Neutrophil (primary cell): Measurements from ENCODE around the gene NHS.

Experiments
- H3K27ac ChIP-seq: fragments of 200-600 bp; sonication (generic); 2 replicates; pipeline ENCODE4 v1.5.1; 2016; ENCODE audit warnings: mild to moderate bottlenecking, moderate library complexity
- H3K27me3 ChIP-seq: fragments of 200-600 bp; sonication (generic); 2 replicates; pipeline ENCODE4 v1.6.0; 2016; ENCODE audit warnings: mild to moderate bottlenecking
- H3K36me3 ChIP-seq: fragments of 200-600 bp; sonication (generic); 2 replicates; pipeline ENCODE4 v1.5.1; 2017
- H3K4me1 ChIP-seq, 2 experiments: fragments of 200-600 bp in 1 of 2; sonication (generic) in 1 of 2; 1 replicate in 1 of 2; 2 replicates in 1 of 2; pipeline versions ENCODE4 v1.5.1 to v1.6.1; 2013 to 2016; ENCODE audit warnings: low read depth in 1 of 2, low read length in 1 of 2, mild to moderate bottlenecking in 1 of 2, moderate library complexity in 1 of 2; ENCODE audit not compliant: control insufficient read depth in 1 of 2, insufficient read depth in 1 of 2
- H3K4me3 ChIP-seq, 2 experiments: fragments of 200-600 bp in 1 of 2; sonication (generic) in 1 of 2; 1 replicate in 1 of 2; 2 replicates in 1 of 2; pipeline ENCODE4 v1.5.1; 2013 to 2016; ENCODE audit warnings: low read depth in 1 of 2, low read length in 1 of 2, mild to moderate bottlenecking in 1 of 2, moderate library complexity in 1 of 2
- H3K9me3 ChIP-seq: fragments of 200-600 bp; sonication (generic); 2 replicates; pipeline ENCODE4 v1.5.1; 2016
- TF ChIP-seq, protein P1 (sequence below): fragments of 200-600 bp; sonication (generic); IDR thresholded peaks from 2 replicates; pipeline ENCODE4 v1.5.1; 2016; ENCODE audit warnings: antibody characterized with exemption

NHS gene

DNA sequence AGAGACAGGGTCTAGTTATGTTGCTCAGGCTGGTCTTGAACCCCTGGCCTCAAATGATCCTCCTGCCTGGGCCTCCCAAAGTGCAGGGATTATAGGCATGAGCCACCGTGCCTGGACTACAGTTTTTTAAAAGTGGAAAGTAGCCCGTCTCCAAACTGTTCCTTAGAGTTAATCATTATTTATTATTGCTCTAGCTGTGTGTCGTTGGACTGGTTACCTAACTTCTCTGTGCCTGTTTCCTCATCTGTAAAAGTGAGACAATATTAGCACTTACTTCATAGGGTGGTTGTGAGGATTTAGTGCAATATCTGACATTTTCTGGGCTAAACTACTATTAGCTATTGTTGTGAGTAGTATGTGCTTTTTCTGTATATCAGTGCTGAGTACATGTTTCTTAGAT lies 210.0 kb downstream of the NHS start:
- no peaks in the 10 kb centered on the region for H3K4me1 ChIP-seq
- H3K4me3 ChIP-seq = no peak overlapping the region
- H3K36me3 ChIP-seq = no peaks in the 10 kb centered on the region
- TF ChIP-seq, protein P1, sequence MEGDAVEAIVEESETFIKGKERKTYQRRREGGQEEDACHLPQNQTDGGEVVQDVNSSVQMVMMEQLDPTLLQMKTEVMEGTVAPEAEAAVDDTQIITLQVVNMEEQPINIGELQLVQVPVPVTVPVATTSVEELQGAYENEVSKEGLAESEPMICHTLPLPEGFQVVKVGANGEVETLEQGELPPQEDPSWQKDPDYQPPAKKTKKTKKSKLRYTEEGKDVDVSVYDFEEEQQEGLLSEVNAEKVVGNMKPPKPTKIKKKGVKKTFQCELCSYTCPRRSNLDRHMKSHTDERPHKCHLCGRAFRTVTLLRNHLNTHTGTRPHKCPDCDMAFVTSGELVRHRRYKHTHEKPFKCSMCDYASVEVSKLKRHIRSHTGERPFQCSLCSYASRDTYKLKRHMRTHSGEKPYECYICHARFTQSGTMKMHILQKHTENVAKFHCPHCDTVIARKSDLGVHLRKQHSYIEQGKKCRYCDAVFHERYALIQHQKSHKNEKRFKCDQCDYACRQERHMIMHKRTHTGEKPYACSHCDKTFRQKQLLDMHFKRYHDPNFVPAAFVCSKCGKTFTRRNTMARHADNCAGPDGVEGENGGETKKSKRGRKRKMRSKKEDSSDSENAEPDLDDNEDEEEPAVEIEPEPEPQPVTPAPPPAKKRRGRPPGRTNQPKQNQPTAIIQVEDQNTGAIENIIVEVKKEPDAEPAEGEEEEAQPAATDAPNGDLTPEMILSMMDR = no peak
- no peak overlapping the region for H3K27ac ChIP-seq
- H3K27me3 ChIP-seq = no peaks in the 10 kb centered on the region
- no peaks in the 10 kb centered on the region for H3K9me3 ChIP-seq

DNA sequence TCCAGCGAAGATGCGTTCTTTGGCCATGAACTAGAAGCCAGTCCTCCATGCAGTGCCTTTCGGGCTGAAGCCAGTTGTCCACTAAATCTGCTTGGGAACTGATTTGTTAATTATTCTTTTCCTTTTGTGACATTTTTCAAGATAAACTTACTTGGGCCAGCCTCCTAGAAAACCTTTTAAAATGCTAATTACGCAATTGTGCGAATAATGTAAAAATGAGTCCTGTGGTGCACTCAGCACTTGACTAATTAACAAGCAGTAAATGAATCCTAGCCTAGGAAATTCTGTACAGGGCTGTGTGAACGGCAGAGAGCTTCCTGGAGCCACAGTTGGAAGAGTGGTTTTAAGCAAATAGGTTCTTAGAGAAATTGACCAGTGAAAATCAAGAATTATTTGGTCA lies 212.4 kb downstream of the NHS start:
- H3K9me3 ChIP-seq = no peaks in the 10 kb centered on the region
- TF ChIP-seq, protein P1 = no peak
- no peaks in the 10 kb centered on the region for H3K27me3 ChIP-seq
- H3K36me3 ChIP-seq = no peaks in the 10 kb centered on the region
- H3K4me1 ChIP-seq = no peaks in the 10 kb centered on the region
- no peak overlapping the region for H3K4me3 ChIP-seq
- H3K27ac ChIP-seq = no peak overlapping the region

DNA sequence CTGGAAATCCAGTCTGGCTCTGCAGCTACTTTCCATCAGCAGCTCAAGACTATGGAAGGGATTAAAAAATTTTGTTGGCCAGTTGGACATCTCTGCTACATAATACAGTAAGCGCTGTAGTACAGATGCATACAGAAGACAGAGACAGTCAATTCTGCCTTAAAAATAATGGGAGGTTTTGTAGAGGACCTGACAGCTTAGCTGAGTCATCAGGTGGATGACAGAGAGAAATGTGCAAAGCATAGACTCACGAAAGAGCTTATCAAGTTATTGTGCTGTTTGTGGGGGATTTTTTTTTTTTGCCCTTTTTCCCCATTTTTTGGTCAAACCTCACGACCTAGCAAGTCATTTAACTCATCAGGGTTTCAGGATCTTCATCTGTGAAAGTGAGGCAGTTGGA lies 213.3 kb downstream of the NHS start:
- no peak overlapping the region for H3K27ac ChIP-seq
- no peaks in the 10 kb centered on the region for H3K27me3 ChIP-seq
- no peaks in the 10 kb centered on the region for H3K36me3 ChIP-seq
- H3K9me3 ChIP-seq = no peaks in the 10 kb centered on the region
- no peaks in the 10 kb centered on the region for H3K4me1 ChIP-seq
- H3K4me3 ChIP-seq = no peak overlapping the region
- TF ChIP-seq, protein P1 = no peak

DNA sequence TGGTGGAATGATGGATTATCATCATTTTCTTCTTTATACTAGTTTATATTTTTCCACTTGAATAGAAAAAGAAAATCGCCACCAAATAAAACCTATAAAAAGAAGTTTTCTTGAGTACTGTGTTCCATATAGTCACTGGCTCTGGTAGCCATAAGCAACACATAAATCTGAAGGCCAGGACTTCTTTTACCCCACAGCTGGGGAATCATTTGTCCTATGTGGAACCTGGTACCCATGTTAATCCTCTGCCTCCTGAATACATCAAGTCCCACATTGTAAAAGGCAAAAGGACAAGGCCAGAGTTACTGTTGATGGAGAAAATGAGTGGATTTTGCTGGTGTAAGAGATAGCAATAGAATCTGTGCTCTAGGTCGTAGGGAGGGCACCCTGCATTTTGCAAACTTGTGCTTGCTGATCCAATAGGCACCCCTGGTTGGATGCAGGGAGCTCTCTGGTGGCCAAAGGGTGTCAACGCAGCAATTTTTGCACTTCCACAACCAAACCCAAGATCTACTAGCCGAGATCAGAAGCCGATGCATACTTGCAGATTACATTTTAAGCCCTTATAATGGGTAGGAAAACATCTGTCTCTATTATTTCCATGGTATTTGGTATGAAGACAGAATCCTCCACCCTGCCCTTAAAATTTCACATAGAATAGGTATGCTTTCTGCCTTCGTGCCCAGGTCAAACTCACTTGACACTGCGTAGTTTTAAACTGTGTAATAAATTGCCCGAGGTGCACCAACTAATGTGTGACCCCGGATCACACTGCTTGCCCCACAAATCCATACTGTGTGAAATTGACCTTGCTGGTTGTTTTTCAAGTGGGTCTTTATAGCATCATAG lies 216.1 kb downstream of the NHS start:
- Histone ChIP-seq H3K4me3 (no peak overlapping the region), H3K27me3 (no peaks in the 10 kb centered on the region), H3K27ac (no peak overlapping the region), H3K36me3 (no peaks in the 10 kb centered on the region), H3K4me1 (no peaks in the 10 kb centered on the region), H3K9me3 (no peaks in the 10 kb centered on the region)
- TF ChIP-seq, protein P1 = peak; percentile 72

DNA sequence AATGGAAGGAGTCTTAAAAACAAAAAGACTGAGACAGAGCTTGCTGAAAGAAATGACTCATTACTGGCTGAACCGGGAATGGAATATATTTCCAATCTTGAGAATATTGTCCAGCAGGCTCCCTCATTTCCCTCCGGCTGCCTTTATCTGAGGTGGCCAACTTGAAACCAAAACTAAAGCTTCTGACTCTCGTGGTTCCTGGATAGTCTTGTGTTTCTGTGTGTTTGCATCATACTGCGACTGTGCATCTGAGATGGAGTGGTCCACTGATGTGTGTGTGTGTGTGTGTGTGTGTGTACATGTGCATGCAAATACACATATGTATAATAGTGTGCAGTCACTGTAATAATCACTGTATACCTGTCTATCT lies 216.7 kb downstream of the NHS start:
- Histone ChIP-seq H3K9me3 (no peaks in the 10 kb centered on the region), H3K4me1 (no peaks in the 10 kb centered on the region), H3K27ac (no peak overlapping the region), H3K36me3 (no peaks in the 10 kb centered on the region), H3K27me3 (no peaks in the 10 kb centered on the region), H3K4me3 (no peak overlapping the region)
- TF ChIP-seq, protein P1 = no peak
